PC-3 (cell line): ENCODE results near the gene SYT1. TPM values are rescaled to one million over a fixed set of nuclear protein-coding genes. Genes with fewer than 3 reads are reported as not detected.

ENCODE experiments used
- ATAC-seq: fragments of 200-7000 bp; cut with Tn5 transposase; 2 replicates; pipeline ENCODE4 v1.9.1; 2020; ENCODE audit warnings: mild to moderate bottlenecking, moderate library complexity
- BruUV-seq: library from RNA; stranded (reverse); fragments of 400-500 nt; replicated peaks from 2 replicates; lab custom pipeline; 2021; lab: Mats Ljungman, UMichigan
- CTCF ChIA-PET: fragments of 300-600 bp; sonication (Branson Sonifier 250); formaldehyde crosslinking; loops from one replicate; lab custom pipeline; 2022; ENCODE audit warnings: antibody characterized with exemption; lab: Charles Lee
- POLR2A ChIA-PET: fragments of 300-600 bp; sonication (Branson Sonifier 250); formaldehyde crosslinking; loops from one replicate; lab custom pipeline; 2022; ENCODE audit warnings: antibody characterized with exemption; ENCODE audit not compliant: unreplicated experiment; lab: Charles Lee
- DNase-seq: peaks from one replicate; pipeline ENCODE4 v3.0.0-alpha.2; 2015
- H2AFZ ChIP-seq: fragments of 300-600 bp; sonication (generic); 2 replicates; pipeline ENCODE4 v1.6.0; 2016; ENCODE audit warnings: antibody characterized with exemption, low read length
- H3F3A ChIP-seq: fragments of 300-600 bp; sonication (generic); one replicate; pipeline ENCODE4 v1.6.0; 2017; ENCODE audit warnings: antibody characterized with exemption, low read length, control low read depth, mild to moderate bottlenecking; ENCODE audit not compliant: unreplicated experiment
- H3K27ac ChIP-seq: fragments of 300-600 bp; sonication (generic); 2 replicates; pipeline ENCODE4 v1.5.1; 2016; ENCODE audit warnings: mild to moderate bottlenecking, low read length
- H3K27me3 ChIP-seq: fragments of 300-600 bp; sonication (generic); 2 replicates; pipeline ENCODE4 v1.6.1; 2016; ENCODE audit warnings: low read length, mixed read lengths
- H3K36me3 ChIP-seq: fragments of 300-600 bp; sonication (generic); 2 replicates; pipeline ENCODE4 v1.6.1; 2016; ENCODE audit warnings: low read depth, mixed run types, low read length, mixed read lengths
- H3K4me1 ChIP-seq: fragments of 300-600 bp; sonication (generic); 2 replicates; pipeline ENCODE4 v1.5.1; 2016; ENCODE audit warnings: low read length; ENCODE audit not compliant: insufficient read depth
- H3K4me2 ChIP-seq: fragments of 300-600 bp; sonication (generic); 2 replicates; pipeline ENCODE4 v1.6.0; 2016; ENCODE audit warnings: low read length
- H3K4me3 ChIP-seq: fragments of 300-600 bp; sonication (generic); 2 replicates; pipeline ENCODE4 v1.5.1; 2016; ENCODE audit warnings: mild to moderate bottlenecking, low read length, mixed read lengths
- H3K79me2 ChIP-seq: fragments of 300-600 bp; sonication (generic); 2 replicates; pipeline ENCODE4 v1.6.1; 2017; ENCODE audit warnings: low read length, mixed read lengths
- H3K9ac ChIP-seq: fragments of 300-600 bp; sonication (generic); 2 replicates; pipeline ENCODE4 v1.6.0; 2016; ENCODE audit warnings: mild to moderate bottlenecking, low read length
- H3K9me2 ChIP-seq: fragments of 300-600 bp; sonication (generic); replicated peaks from 2 replicates; pipeline ENCODE4 v1.6.1; 2016; ENCODE audit warnings: mixed run types, low read length, mixed read lengths
- H3K9me3 ChIP-seq: fragments of 300-600 bp; sonication (generic); 2 replicates; pipeline ENCODE4 v1.6.1; 2016; ENCODE audit warnings: low read length, mixed read lengths
- H4K20me1 ChIP-seq: fragments of 300-600 bp; sonication (generic); 2 replicates; pipeline ENCODE4 v1.6.1; 2016; ENCODE audit warnings: low read length, mixed read lengths
- CTCF ChIP-seq: fragments of 300-600 bp; sonication (generic); conservative IDR thresholded peaks from 2 replicates; pipeline ENCODE4 v1.5.1; 2017; ENCODE audit warnings: antibody characterized with exemption, low read depth, mild to moderate bottlenecking, low read length
- EZH2 ChIP-seq: fragments of 300-600 bp; sonication (generic); IDR thresholded peaks from one replicate; pipeline ENCODE4 v1.6.1; 2017; ENCODE audit warnings: antibody characterized with exemption, mild to moderate bottlenecking, low read length; ENCODE audit not compliant: unreplicated experiment
- EZH2phosphoT487 ChIP-seq: fragments of 300-600 bp; sonication (generic); IDR thresholded peaks from 2 replicates; pipeline ENCODE4 v1.6.1; 2018; ENCODE audit warnings: mild to moderate bottlenecking, antibody characterized with exemption, low read length, borderline replicate concordance
- intact Hi-C: fragments of 100-400 bp; cut with micrococcal nuclease; formaldehyde crosslinking; loops from 2 replicates; pipeline ENCODE4 v1.9.0; 2023
- total RNA-seq: library from RNA; depleted of rRNA; stranded (reverse); fragments of >200 nt; gene quantifications from 2 replicates; pipeline ENCODE4 v1.2.3, GENCODE V29; 2014

SYT1 gene
- total RNA-seq, 1 experiment from 2014 or later = 0.51 TPM

GRCh38 chr12:78970041-78970440, 105.5 kb downstream of the SYT1 start:
- no peak overlapping the region for H2AFZ ChIP-seq
- no peaks in the 10 kb centered on the region for H3K27me3 ChIP-seq
- intact Hi-C loops = no loop called here
- no peaks in the 10 kb centered on the region for H3K79me2 ChIP-seq
- H3K36me3 ChIP-seq = no peaks in the 10 kb centered on the region
- H3K4me3 ChIP-seq = no peak overlapping the region
- no peak overlapping the region for H3K4me2 ChIP-seq
- H3F3A ChIP-seq = no peaks in the 10 kb centered on the region
- TF ChIP-seq EZH2 (no peak), CTCF (no peak), EZH2phosphoT487 (no peak)
- ATAC-seq (peak; percentile 80), DNase-seq (peak; percentile 54)
- H4K20me1 ChIP-seq = no peaks in the 10 kb centered on the region
- BruUV-seq = no TSS peak
- no peak overlapping the region for H3K27ac ChIP-seq
- ChIA-PET POLR2A (no interaction called here), CTCF (no interaction called here)
- peaks cover 9% of the 10 kb centered on the region; the same call in 1 of the 2 replicates for H3K4me1 ChIP-seq
- no peaks in the 10 kb centered on the region for H3K9me2 ChIP-seq
- H3K9ac ChIP-seq = no peak overlapping the region
- no peaks in the 10 kb centered on the region for H3K9me3 ChIP-seq

GRCh38 chr12:78977304-78977867, 112.8 kb downstream of the SYT1 start:
- H3K4me1 ChIP-seq = no peaks in the 10 kb centered on the region
- no peak overlapping the region for H3K9ac ChIP-seq
- no peaks in the 10 kb centered on the region for H3F3A ChIP-seq
- H2AFZ ChIP-seq = no peak overlapping the region
- no peaks in the 10 kb centered on the region for H4K20me1 ChIP-seq
- no peaks in the 10 kb centered on the region for H3K9me2 ChIP-seq
- no TSS peak for BruUV-seq
- peak; percentile 17 for DNase-seq
- ATAC-seq = peak; percentile 49; the same call in 1 of the 2 replicates
- POLR2A ChIA-PET = no interaction called here
- no peaks in the 10 kb centered on the region for H3K36me3 ChIP-seq
- H3K79me2 ChIP-seq = no peaks in the 10 kb centered on the region
- H3K4me3 ChIP-seq = no peak overlapping the region
- intact Hi-C loops = no loop called here
- no peak overlapping the region for H3K27ac ChIP-seq
- CTCF ChIA-PET = no interaction called here
- no peaks in the 10 kb centered on the region for H3K9me3 ChIP-seq
- no peaks in the 10 kb centered on the region for H3K27me3 ChIP-seq
- H3K4me2 ChIP-seq = no peak overlapping the region
- TF ChIP-seq CTCF (no peak), EZH2 (no peak), EZH2phosphoT487 (no peak)

- Histone ChIP-seq H3K4me1 (no peaks in the 10 kb centered on the region), H3K9me3 (no peaks in the 10 kb centered on the region), H3K4me3 (no peak overlapping the region), H3F3A (no peaks in the 10 kb centered on the region), H3K36me3 (no peaks in the 10 kb centered on the region), H3K79me2 (no peaks in the 10 kb centered on the region), H3K9me2 (no peaks in the 10 kb centered on the region), H3K27ac (no peak overlapping the region), H3K9ac (no peak overlapping the region), H3K27me3 (no peaks in the 10 kb centered on the region), H2AFZ (no peak overlapping the region), H4K20me1 (no peaks in the 10 kb centered on the region), H3K4me2 (no peak overlapping the region)
- DNase-seq (no peak), ATAC-seq (no peak)
- TF ChIP-seq EZH2phosphoT487 (no peak), CTCF (no peak), EZH2 (no peak)
- BruUV-seq = no TSS peak
- CTCF ChIA-PET = no interaction called here
- intact Hi-C loops = no loop called here
- POLR2A ChIA-PET = no interaction called here
Observed at GRCh38 chr12:78994168-78994791, 129.7 kb downstream of the SYT1 start.
